Lower leg skin (tissue), 3 donors: ENCODE results near the gene IL1RN.

Experiments
- CTCF ChIP-seq, 3 donors: fragments of 450-650 bp; IDR thresholded peaks; one replicate each; pipeline ENCODE4 v1.5.1; 2016; ENCODE audit warnings: antibody characterized with exemption in 3 of 3, mild to moderate bottlenecking in 3 of 3, moderate library complexity in 2 of 3
- POLR2A ChIP-seq, 2 donors: fragments of 450-650 bp; IDR thresholded peaks; one replicate each; pipeline ENCODE4 v1.6.1; 2016 to 2017; ENCODE audit warnings: antibody characterized with exemption in 2 of 2, mild to moderate bottlenecking in 1 of 2, moderate library complexity in 1 of 2

GRCh38 chr2:113081488-113082210 is 45.7 kb upstream of the IL1RN start:
- TF ChIP-seq CTCF (IDR thresholded peaks at IDR 0.05) (no peak), POLR2A (IDR thresholded peaks at IDR 0.05) (no peak)
